HepG2 (cell line): ENCODE measurements around the gene AGAP3. TPM values are rescaled to one million over a fixed set of nuclear protein-coding genes. Genes with fewer than 3 reads are reported as not detected.

Source experiments
- FOXK2 ChIP-seq: fragments of 450-650 bp; IDR thresholded peaks from 2 replicates; pipeline ENCODE4 v1.6.1; 2016
- HNF1A ChIP-seq, 2 experiments: sonication (generic) in 1 of 2; formaldehyde crosslinking in 1 of 2; IDR thresholded peaks; 2 replicates each; pipeline versions ENCODE4 v1.4.0 to v1.6.1; 2016 to 2020; ENCODE audit warnings: borderline replicate concordance in 1 of 2, low read depth in 1 of 2, mild to moderate bottlenecking in 1 of 2, missing genetic modification reagents in 1 of 2
- HOXA5 ChIP-seq: sonication (generic); formaldehyde crosslinking; IDR thresholded peaks from 2 replicates; pipeline ENCODE4 v1.4.0; 2020; ENCODE audit warnings: missing genetic modification reagents
- KDM4B ChIP-seq: sonication (generic); formaldehyde crosslinking; IDR thresholded peaks from 2 replicates; pipeline ENCODE4 v1.4.0; 2020; ENCODE audit warnings: missing genetic modification reagents
- MAF1 ChIP-seq: sonication (generic); formaldehyde crosslinking; IDR thresholded peaks from 2 replicates; pipeline ENCODE4 v1.5.0; 2020; ENCODE audit warnings: missing genetic modification reagents, borderline replicate concordance
- MTERF4 ChIP-seq: sonication (generic); formaldehyde crosslinking; IDR thresholded peaks from 2 replicates; pipeline ENCODE4 v1.8.0; 2023; ENCODE audit warnings: mild to moderate bottlenecking, missing genetic modification reagents
- PCBP1 ChIP-seq: fragments of 200-400 bp; formaldehyde crosslinking; IDR thresholded peaks from 2 replicates; pipeline ENCODE4 v1.6.1; 2017; ENCODE audit warnings: mild to moderate bottlenecking, low read depth, low read length, borderline replicate concordance
- SNAI1 ChIP-seq: sonication (generic); formaldehyde crosslinking; IDR thresholded peaks from 2 replicates; pipeline ENCODE4 v1.5.0; 2020; ENCODE audit warnings: mild to moderate bottlenecking, missing genetic modification reagents, borderline replicate concordance
- SRF ChIP-seq: IDR thresholded peaks from 2 replicates; pipeline ENCODE4 v1.6.1; 2011; ENCODE audit warnings: mild to moderate bottlenecking, low read depth, low read length, moderate library complexity
- SYNCRIP ChIP-seq: fragments of 200-400 bp; formaldehyde crosslinking; IDR thresholded peaks from 2 replicates; pipeline ENCODE4 v1.6.1; 2018; ENCODE audit warnings: mild to moderate bottlenecking, low read depth, low read length; ENCODE audit not compliant: insufficient read depth
- ZNF235 ChIP-seq: sonication (generic); formaldehyde crosslinking; IDR thresholded peaks from 2 replicates; pipeline ENCODE4 v1.8.1; 2023; ENCODE audit warnings: mild to moderate bottlenecking, missing genetic modification reagents, borderline replicate concordance
- ZNF432 ChIP-seq: sonication (generic); formaldehyde crosslinking; IDR thresholded peaks from 2 replicates; pipeline ENCODE4 v1.5.0; 2020; ENCODE audit warnings: missing genetic modification reagents, mild to moderate bottlenecking, borderline replicate concordance
- ZNF841 ChIP-seq: sonication (generic); formaldehyde crosslinking; IDR thresholded peaks from 2 replicates; pipeline ENCODE4 v1.8.1; 2023; ENCODE audit warnings: missing genetic modification reagents, borderline replicate concordance
- ZNF878 ChIP-seq: sonication (generic); formaldehyde crosslinking; IDR thresholded peaks from 2 replicates; pipeline ENCODE4 v1.8.1; 2023; ENCODE audit warnings: mild to moderate bottlenecking, missing genetic modification reagents, moderate library complexity
- ZSCAN31 ChIP-seq: sonication (generic); formaldehyde crosslinking; IDR thresholded peaks from 2 replicates; pipeline ENCODE4 v1.5.0; 2020; ENCODE audit warnings: low read depth, mild to moderate bottlenecking, missing genetic modification reagents
- polyA plus RNA-seq, 8 experiments: library from polyadenylated mRNA; depleted of rRNA in 3 of 8; stranded (reverse) in 7 of 8; unstranded in 1 of 8; fragments of >200 nt; fragmentation: Illumina TruSeq in 4 of 8; extraction: Trizol in 4 of 8; gene quantifications; 2 replicates each; pipeline versions ENCODE4 v1.2.1 to v1.2.3, GENCODE V29; 2011 to 2016; ENCODE audit warnings: low read depth in 4 of 8, missing spikeins in 1 of 8, mixed read lengths in 1 of 8; ENCODE audit not compliant: insufficient read depth in 1 of 8
- total RNA-seq, 5 experiments: library from RNA; depleted of rRNA; stranded (reverse); fragments of >200 nt; fragmentation: Illumina TruSeq; extraction: Trizol; gene quantifications; 2 replicates each; pipeline ENCODE4 v1.2.3, GENCODE V29; 2016; ENCODE audit warnings: low read depth in 1 of 5
- TF ChIP-seq, protein P1 (sequence below): sonication (generic); formaldehyde crosslinking; IDR thresholded peaks from 2 replicates; pipeline ENCODE4 v1.5.0; 2020; ENCODE audit warnings: mild to moderate bottlenecking, low read depth, missing genetic modification reagents, borderline replicate concordance
- TF ChIP-seq, protein P2 (sequence below): sonication (generic); formaldehyde crosslinking; IDR thresholded peaks from 2 replicates; pipeline ENCODE4 v1.5.1; 2020; ENCODE audit warnings: mild to moderate bottlenecking, moderate library complexity, missing genetic modification reagents
- TF ChIP-seq, protein P3 (sequence below): sonication (generic); formaldehyde crosslinking; IDR thresholded peaks from 2 replicates; pipeline ENCODE4 v1.5.1; 2020; ENCODE audit warnings: missing genetic modification reagents, mild to moderate bottlenecking, borderline replicate concordance
- TF ChIP-seq, protein P4 (sequence below): sonication (generic); formaldehyde crosslinking; IDR thresholded peaks from 2 replicates; pipeline ENCODE4 v1.5.0; 2020; ENCODE audit warnings: missing genetic modification reagents, mild to moderate bottlenecking, borderline replicate concordance

The AGAP3 gene
- total and polyA plus RNA-seq, 2 of the 13 experiments (the other 11 are each of a cell fraction or from before 2014, with no cell fraction given) = 31.3 to 61.4 TPM

- TF ChIP-seq ZNF878 (CRISPR knock-in tag) (no peak), ZNF432 (no peak), MAF1 (CRISPR knock-in tag) (no peak), PCBP1 (no peak), ZNF235 (CRISPR knock-in tag) (no peak), ZNF841 (no peak), ZSCAN31 (no peak), HNF1A (IDR thresholded peaks at IDR 0.05; ENCODE audit: low read depth) (no peak), HNF1A (CRISPR knock-in tag; IDR thresholded peaks at IDR 0.05; ENCODE audit: borderline replicate concordance) (no peak), SRF (no peak), SNAI1 (no peak), SYNCRIP (no peak), FOXK2 (no peak), HOXA5 (CRISPR knock-in tag) (no peak), MTERF4 (CRISPR knock-in tag) (no peak), KDM4B (CRISPR knock-in tag) (no peak)
- TF ChIP-seq, protein P1, sequence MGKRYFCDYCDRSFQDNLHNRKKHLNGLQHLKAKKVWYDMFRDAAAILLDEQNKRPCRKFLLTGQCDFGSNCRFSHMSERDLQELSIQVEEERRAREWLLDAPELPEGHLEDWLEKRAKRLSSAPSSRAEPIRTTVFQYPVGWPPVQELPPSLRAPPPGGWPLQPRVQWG (CRISPR knock-in tag) = no peak
- TF ChIP-seq, protein P2, sequence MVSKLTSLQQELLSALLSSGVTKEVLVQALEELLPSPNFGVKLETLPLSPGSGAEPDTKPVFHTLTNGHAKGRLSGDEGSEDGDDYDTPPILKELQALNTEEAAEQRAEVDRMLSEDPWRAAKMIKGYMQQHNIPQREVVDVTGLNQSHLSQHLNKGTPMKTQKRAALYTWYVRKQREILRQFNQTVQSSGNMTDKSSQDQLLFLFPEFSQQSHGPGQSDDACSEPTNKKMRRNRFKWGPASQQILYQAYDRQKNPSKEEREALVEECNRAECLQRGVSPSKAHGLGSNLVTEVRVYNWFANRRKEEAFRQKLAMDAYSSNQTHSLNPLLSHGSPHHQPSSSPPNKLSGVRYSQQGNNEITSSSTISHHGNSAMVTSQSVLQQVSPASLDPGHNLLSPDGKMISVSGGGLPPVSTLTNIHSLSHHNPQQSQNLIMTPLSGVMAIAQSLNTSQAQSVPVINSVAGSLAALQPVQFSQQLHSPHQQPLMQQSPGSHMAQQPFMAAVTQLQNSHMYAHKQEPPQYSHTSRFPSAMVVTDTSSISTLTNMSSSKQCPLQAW (CRISPR knock-in tag) = no peak
- TF ChIP-seq, protein P3, sequence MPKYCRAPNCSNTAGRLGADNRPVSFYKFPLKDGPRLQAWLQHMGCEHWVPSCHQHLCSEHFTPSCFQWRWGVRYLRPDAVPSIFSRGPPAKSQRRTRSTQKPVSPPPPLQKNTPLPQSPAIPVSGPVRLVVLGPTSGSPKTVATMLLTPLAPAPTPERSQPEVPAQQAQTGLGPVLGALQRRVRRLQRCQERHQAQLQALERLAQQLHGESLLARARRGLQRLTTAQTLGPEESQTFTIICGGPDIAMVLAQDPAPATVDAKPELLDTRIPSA (CRISPR knock-in tag) = no peak
- TF ChIP-seq, protein P4, sequence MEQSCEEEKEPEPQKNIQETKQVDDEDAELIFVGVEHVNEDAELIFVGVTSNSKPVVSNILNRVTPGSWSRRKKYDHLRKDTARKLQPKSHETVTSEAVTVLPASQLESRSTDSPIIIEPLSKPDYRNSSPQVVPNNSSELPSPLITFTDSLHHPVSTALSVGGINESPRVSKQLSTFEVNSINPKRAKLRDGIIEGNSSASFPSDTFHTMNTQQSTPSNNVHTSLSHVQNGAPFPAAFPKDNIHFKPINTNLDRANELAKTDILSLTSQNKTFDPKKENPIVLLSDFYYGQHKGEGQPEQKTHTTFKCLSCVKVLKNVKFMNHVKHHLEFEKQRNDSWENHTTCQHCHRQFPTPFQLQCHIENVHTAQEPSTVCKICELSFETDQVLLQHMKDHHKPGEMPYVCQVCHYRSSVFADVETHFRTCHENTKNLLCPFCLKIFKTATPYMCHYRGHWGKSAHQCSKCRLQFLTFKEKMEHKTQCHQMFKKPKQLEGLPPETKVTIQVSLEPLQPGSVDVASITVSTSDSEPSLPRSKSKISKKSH (CRISPR knock-in tag) = 0 out of 2 replicates have a peak, but pooled peaks have one; percentile 3
Observed at GRCh38 chr7:151080067-151080521, 6.2 kb upstream of the AGAP3 start (continued).
